HUES64 (cell line): ENCODE results near the gene NELFCD.

ENCODE experiments used
- H3K27ac ChIP-seq: 2 replicates; pipeline ENCODE4 v1.7.0; 2013; ENCODE audit warnings: low read depth, low read length, inconsistent platforms
- H3K27me3 ChIP-seq: 2 replicates; pipeline ENCODE4 v1.6.1; 2013; ENCODE audit warnings: mild to moderate bottlenecking, low read length; ENCODE audit not compliant: insufficient read depth
- H3K36me3 ChIP-seq: 2 replicates; pipeline ENCODE4 v1.6.1; 2013; ENCODE audit warnings: mild to moderate bottlenecking, low read length; ENCODE audit not compliant: insufficient read depth
- H3K4me1 ChIP-seq: 2 replicates; pipeline ENCODE4 v1.6.1; 2013; ENCODE audit warnings: mild to moderate bottlenecking, low read length, moderate library complexity; ENCODE audit not compliant: insufficient read depth
- H3K4me3 ChIP-seq: 2 replicates; pipeline ENCODE4 v1.5.1; 2013; ENCODE audit warnings: mild to moderate bottlenecking, low read length, moderate library complexity
- H3K9ac ChIP-seq: 2 replicates; pipeline ENCODE4 v1.6.1; 2013; ENCODE audit warnings: mild to moderate bottlenecking, low read depth, low read length
- H3K9me3 ChIP-seq: 2 replicates; pipeline ENCODE4 v1.6.1; 2013; ENCODE audit warnings: low read depth, low read length; ENCODE audit not compliant: insufficient read depth
- WGBS: fragments of 150-250, 120-280 bp; methylation state at CpG from one replicate; pipeline ENCODE4 v1.1.7; 2013; ENCODE audit warnings: missing lambda C conversion rate; 5-methylcytosine and 5-hydroxymethylcytosine counted together

The NELFCD gene

GRCh38 chr20:58987790-58988564 is 6.9 kb downstream of the NELFCD start:
- no peaks in the 10 kb centered on the region for H3K27me3 ChIP-seq
- H3K9ac ChIP-seq = no peak overlapping the region
- peaks cover 78% of the 10 kb centered on the region for H3K36me3 ChIP-seq
- no peak overlapping the region for H3K27ac ChIP-seq
- 94% methylated on average over 9 of the region's 9 CpGs for WGBS
- no peaks in the 10 kb centered on the region for H3K9me3 ChIP-seq
- no peak overlapping the region for H3K4me3 ChIP-seq
- peaks cover 6% of the 10 kb centered on the region; the same call in 1 of the 2 replicates for H3K4me1 ChIP-seq

- Histone ChIP-seq H3K9me3 (no peaks in the 10 kb centered on the region), H3K27me3 (no peaks in the 10 kb centered on the region), H3K27ac (no peak overlapping the region), H3K4me3 (no peak overlapping the region), H3K9ac (no peak overlapping the region), H3K36me3 (peaks cover 83% of the 10 kb centered on the region), H3K4me1 (peaks cover 6% of the 10 kb centered on the region; the same call in 1 of the 2 replicates)
- WGBS = 94% methylated on average over 6 of the region's 6 CpGs
These were observed 7.5 kb downstream of the NELFCD start for GRCh38 chr20:58988565-58988882.

- Histone ChIP-seq H3K4me1 (peaks cover 2% of the 10 kb centered on the region; the same call in 1 of the 2 replicates), H3K27me3 (no peaks in the 10 kb centered on the region), H3K36me3 (peaks cover 90% of the 10 kb centered on the region), H3K9me3 (no peaks in the 10 kb centered on the region), H3K9ac (no peak overlapping the region), H3K4me3 (no peak overlapping the region), H3K27ac (no peak overlapping the region)
- WGBS = 97% methylated on average over 10 of the region's 10 CpGs
These were observed 8.1 kb downstream of the NELFCD start for GRCh38 chr20:58989196-58989595.

- Histone ChIP-seq H3K9me3 (no peaks in the 10 kb centered on the region), H3K4me1 (no peaks in the 10 kb centered on the region), H3K27ac (no peak overlapping the region), H3K36me3 (peaks cover 98% of the 10 kb centered on the region), H3K4me3 (no peak overlapping the region), H3K27me3 (no peaks in the 10 kb centered on the region), H3K9ac (no peak overlapping the region)
- 93% methylated on average over 14 of the region's 14 CpGs for WGBS
These were observed 9.8 kb downstream of the NELFCD start for GRCh38 chr20:58990651-58991445.

- Histone ChIP-seq H3K9ac (no peak overlapping the region), H3K27me3 (no peaks in the 10 kb centered on the region), H3K4me1 (no peaks in the 10 kb centered on the region), H3K4me3 (no peak overlapping the region), H3K36me3 (peaks cover 98% of the 10 kb centered on the region), H3K9me3 (no peaks in the 10 kb centered on the region), H3K27ac (no peak overlapping the region)
- WGBS = 97% methylated on average over 9 of the region's 9 CpGs
These were observed 10.7 kb downstream of the NELFCD start for GRCh38 chr20:58991715-58992114.

GRCh38 chr20:58992911-58993310 is 11.9 kb downstream of the NELFCD start:
- Histone ChIP-seq H3K27ac (no peak overlapping the region), H3K4me3 (no peak overlapping the region), H3K27me3 (no peaks in the 10 kb centered on the region), H3K36me3 (peaks cover 97% of the 10 kb centered on the region), H3K9me3 (no peaks in the 10 kb centered on the region), H3K4me1 (no peaks in the 10 kb centered on the region), H3K9ac (no peak overlapping the region)
- 100% methylated on average over 3 of the region's 3 CpGs for WGBS

GRCh38 chr20:58993332-58994248 is 12.5 kb downstream of the NELFCD start:
- no peak overlapping the region for H3K9ac ChIP-seq
- no peaks in the 10 kb centered on the region for H3K4me1 ChIP-seq
- no peaks in the 10 kb centered on the region for H3K27me3 ChIP-seq
- WGBS = 95% methylated on average over 23 of the region's 23 CpGs
- peaks cover 90% of the 10 kb centered on the region for H3K36me3 ChIP-seq
- H3K27ac ChIP-seq = no peak overlapping the region
- no peaks in the 10 kb centered on the region for H3K9me3 ChIP-seq
- no peak overlapping the region for H3K4me3 ChIP-seq

- Histone ChIP-seq H3K9ac (no peak overlapping the region), H3K27me3 (no peaks in the 10 kb centered on the region), H3K4me1 (no peaks in the 10 kb centered on the region), H3K27ac (no peak overlapping the region), H3K9me3 (no peaks in the 10 kb centered on the region), H3K36me3 (peaks cover 80% of the 10 kb centered on the region), H3K4me3 (no peak overlapping the region)
- WGBS = 91% methylated on average over 17 of the region's 17 CpGs
These were observed 13.5 kb downstream of the NELFCD start for GRCh38 chr20:58994390-58995159.

GRCh38 chr20:58995461-58996225 is 14.6 kb downstream of the NELFCD start:
- H3K27me3 ChIP-seq = no peaks in the 10 kb centered on the region
- no peak overlapping the region for H3K9ac ChIP-seq
- no peak overlapping the region for H3K4me3 ChIP-seq
- no peak overlapping the region for H3K27ac ChIP-seq
- no peaks in the 10 kb centered on the region for H3K4me1 ChIP-seq
- H3K36me3 ChIP-seq = peaks cover 71% of the 10 kb centered on the region
- no peaks in the 10 kb centered on the region for H3K9me3 ChIP-seq
- 94% methylated on average over 18 of the region's 18 CpGs for WGBS

GRCh38 chr20:58996226-58996611 is 15.2 kb downstream of the NELFCD start:
- Histone ChIP-seq H3K27ac (no peak overlapping the region), H3K27me3 (no peaks in the 10 kb centered on the region), H3K9ac (no peak overlapping the region), H3K4me1 (no peaks in the 10 kb centered on the region), H3K9me3 (no peaks in the 10 kb centered on the region), H3K36me3 (peaks cover 65% of the 10 kb centered on the region), H3K4me3 (no peak overlapping the region)
- 95% methylated on average over 12 of the region's 12 CpGs for WGBS
